GM19395 (cell line): Measurements from ENCODE around the gene CD69.

Source experiments
- ATAC-seq: cut with Tn5 transposase; IDR thresholded peaks from one replicate; pipeline ENCODE4 v1.9.1; 2021; ENCODE audit warnings: mild to moderate bottlenecking, moderate library complexity; ENCODE audit not compliant: unreplicated experiment

CD69 gene

DNA sequence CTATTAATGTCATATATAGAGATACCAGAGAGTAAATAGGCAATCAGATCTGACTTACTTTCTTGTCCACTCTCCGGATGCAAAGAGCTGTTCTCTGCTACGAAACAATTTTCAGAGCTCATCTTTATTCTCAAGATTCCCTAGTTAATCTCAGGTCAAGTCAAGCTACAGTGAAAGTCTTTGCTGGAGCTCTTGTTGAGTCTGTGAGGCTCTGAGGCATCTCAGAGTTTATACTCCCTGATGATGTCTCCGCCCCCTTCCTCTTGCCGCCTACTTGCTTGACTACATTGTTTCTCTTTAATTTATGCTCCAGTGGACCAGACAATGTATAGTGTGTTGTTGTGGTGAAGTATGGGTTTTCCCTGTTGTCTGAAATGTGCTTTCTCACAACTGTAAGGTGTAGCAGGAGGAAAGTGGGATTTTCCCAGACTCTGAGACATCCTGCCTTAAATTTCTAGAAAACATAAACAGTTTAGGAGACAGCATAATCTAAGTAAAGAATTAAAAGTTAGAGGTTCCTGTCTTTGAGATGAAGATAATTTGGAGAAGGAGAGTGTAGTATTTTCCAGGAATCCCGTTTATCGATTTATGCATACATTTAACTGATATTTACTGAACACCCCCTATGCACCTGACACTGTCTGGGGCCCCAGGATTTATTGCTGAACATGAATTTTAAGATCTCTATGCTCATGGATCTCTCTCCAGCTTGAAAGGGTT, at the start of gene CD69:
TSS of gene CD69 (minus strand) at position 203 of the 720 bp plus-strand sequence. CDS start at position 122, 81 bp downstream.
- peak; percentile 37 for ATAC-seq

- ATAC-seq = no peak
These were observed 49.2 kb upstream of the CD69 start for GRCh38 chr12:9809866-9810265.

DNA sequence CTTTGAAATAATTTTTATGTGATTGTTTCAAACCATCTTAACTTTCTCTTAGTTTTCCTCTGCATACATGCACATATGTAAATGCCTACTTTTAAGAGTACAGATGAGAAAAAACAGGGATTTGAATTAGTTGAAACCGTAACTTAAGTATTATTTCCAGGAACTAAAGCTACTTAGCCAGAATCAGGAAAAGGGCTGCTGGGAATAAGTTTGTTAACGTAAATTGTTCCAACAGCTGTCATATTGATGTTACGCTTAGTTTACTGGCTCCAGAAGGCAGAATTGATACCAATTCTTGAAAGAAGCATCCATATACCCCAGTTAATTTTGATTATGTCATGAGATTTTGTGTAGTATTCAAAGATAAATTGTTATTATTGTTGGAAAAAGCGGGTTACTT, 48.6 kb upstream of the CD69 start:
- ATAC-seq = no peak

DNA sequence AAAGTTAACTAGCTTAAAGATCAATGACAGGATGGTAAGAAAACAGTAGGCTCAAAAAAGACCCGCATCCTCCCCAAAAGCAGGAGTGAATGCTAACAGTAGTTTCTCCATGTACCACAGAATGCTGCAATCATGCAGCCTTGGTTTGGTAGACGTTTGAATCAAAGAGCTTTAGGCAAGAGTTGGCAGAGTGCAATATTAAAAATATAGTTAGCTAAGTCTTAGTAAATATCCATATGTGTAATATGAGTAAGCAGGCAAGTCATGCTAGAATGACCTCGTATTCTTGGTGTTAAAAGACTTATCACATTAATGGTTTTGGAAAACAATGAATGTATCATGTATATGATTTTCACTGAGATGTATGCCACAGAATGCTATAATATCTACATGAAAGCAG, 47.8 kb upstream of the CD69 start:
- ATAC-seq = no peak

GRCh38 chr12:9806714-9807113, 46.0 kb upstream of the CD69 start:
- no peak for ATAC-seq

- ATAC-seq = no peak
These were observed 45.2 kb upstream of the CD69 start for GRCh38 chr12:9805883-9806282.

- ATAC-seq = no peak
These were observed 39.3 kb upstream of the CD69 start for GRCh38 chr12:9799961-9800360.

- ATAC-seq = peak; percentile 91
These were observed 37.3 kb upstream of the CD69 start for GRCh38 chr12:9797722-9798619.

GRCh38 chr12:9796971-9797370, 36.3 kb upstream of the CD69 start:
- no peak for ATAC-seq

GRCh38 chr12:9796346-9796745, 35.6 kb upstream of the CD69 start:
- ATAC-seq = no peak

- no peak for ATAC-seq
These were observed 35.2 kb upstream of the CD69 start for GRCh38 chr12:9795945-9796344.

- no peak for ATAC-seq
These were observed 33.9 kb upstream of the CD69 start for GRCh38 chr12:9794484-9795093.

DNA sequence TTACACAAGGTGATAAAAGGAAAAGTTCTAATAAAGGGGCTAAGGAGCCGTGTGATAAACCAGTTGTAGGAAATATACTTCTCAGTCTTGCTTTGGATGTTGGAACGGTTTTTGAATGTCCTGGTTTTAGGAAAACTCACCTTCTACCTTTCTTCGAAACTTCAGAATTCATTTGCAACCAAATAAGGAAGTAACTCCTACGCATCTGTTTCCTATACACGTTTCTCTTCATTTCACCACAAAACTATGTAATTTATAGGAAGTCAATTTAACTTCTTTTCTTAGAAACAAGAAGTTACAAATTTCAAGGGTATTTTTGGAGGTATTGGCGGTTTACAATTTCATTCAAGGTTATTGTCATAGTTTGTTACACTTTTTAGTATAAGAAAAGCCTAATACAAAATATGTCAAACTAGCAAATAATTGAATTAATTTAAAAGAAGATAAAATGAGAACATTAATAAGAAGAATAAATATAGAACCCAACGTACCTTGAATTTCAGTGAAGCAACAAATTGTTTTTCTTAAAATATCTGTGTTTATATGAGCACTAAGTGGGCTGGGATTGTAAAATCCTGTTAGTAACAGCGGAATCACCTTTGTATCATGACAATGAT, 33.2 kb upstream of the CD69 start:
- no peak for ATAC-seq

DNA sequence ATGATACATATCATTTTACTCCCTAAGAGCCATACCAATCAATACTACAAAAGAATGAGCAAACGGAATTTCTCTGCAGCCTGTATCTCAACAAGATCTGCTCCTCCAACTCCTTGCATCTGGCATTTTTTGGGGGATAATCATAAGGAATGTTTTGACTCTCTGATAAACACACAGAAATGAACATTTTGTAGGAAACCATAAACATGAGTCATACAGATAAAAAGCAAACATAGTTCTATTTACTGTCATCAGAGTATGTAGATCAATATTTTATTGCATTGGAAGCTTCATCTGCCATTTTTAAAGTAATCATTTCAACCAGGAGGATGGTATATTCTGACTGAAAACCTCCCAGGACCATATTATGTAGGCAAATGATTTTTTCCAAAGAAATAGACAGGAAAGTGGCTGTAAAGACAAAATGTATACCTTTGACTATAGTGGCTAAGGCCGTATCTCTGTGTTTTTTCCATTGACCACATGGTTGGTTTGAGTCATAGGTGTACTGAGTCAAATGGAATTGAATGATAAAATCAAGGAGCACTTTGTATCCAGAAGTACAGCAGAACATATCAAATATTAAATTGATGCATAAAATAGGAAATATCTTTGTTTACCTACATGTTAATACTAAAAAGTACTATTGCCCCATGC, 32.4 kb upstream of the CD69 start:
- no peak for ATAC-seq

GRCh38 chr12:9792185-9792900, 31.6 kb upstream of the CD69 start:
- ATAC-seq = no peak

GRCh38 chr12:9786726-9787717, 26.3 kb upstream of the CD69 start:
- ATAC-seq = no peak

- no peak for ATAC-seq
These were observed 24.1 kb upstream of the CD69 start for GRCh38 chr12:9784816-9785215.

DNA sequence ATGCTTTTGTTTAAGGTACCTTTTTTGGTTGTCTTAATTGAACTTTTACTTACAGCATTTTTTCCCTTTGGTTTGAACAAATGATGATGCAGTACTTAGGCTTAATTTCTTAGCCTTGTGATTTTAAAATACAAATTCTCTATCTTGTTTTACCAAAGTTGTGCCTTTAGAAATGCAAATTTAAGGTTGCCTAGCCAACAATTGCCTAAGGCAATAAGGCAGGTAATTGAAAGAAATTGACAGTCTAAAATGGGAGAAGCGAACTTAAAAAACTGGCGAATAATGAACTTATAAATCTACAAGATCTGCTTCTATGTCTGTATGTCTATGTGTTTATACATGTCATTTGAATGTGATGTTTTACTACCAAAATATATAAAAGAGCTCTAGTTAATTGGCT, 23.6 kb upstream of the CD69 start:
- ATAC-seq = no peak
